Activated T-cell treated with anti-CD3 and anti-CD28 coated beads for 1 hour (primary cell): ENCODE data around the gene WDR35.
A peak's percentile ranks its signal among the peaks of the same experiment; 100 is the strongest.

Experiments used
- DNase-seq: peaks from one replicate; pipeline ENCODE4 v3.0.0-alpha.2; 2020; ENCODE audit warnings: low read depth

The WDR35 gene

GRCh38 chr2:19989667-19990415 is at the start of gene WDR35:
Gene WDR35 (minus strand): TSS chr2:19990105. CDS start chr2:19990015, 90 bp downstream.
- DNase-seq, result peak; percentile 91

- DNase-seq, result no peak
These were observed 47.8 kb upstream of the WDR35 start for GRCh38 chr2:20037660-20038059.

GRCh38 chr2:20035955-20036666 is 46.2 kb upstream of the WDR35 start:
- DNase-seq, result no peak

GRCh38 chr2:20034821-20035220 is 44.9 kb upstream of the WDR35 start:
- DNase-seq, result no peak

GRCh38 chr2:20034218-20034617 is 44.3 kb upstream of the WDR35 start:
- DNase-seq, result no peak

- no peak for DNase-seq
These were observed 43.4 kb upstream of the WDR35 start for GRCh38 chr2:20033322-20033721.

- DNase-seq, result no peak
These were observed 40.3 kb upstream of the WDR35 start for GRCh38 chr2:20030224-20030623.

- no peak for DNase-seq
These were observed 38.0 kb upstream of the WDR35 start for GRCh38 chr2:20027705-20028434.

- no peak for DNase-seq
These were observed 37.4 kb upstream of the WDR35 start for GRCh38 chr2:20027260-20027677.

- no peak for DNase-seq
These were observed 35.3 kb upstream of the WDR35 start for GRCh38 chr2:20025065-20025786.

GRCh38 chr2:20023688-20024087 is 33.8 kb upstream of the WDR35 start:
- no peak for DNase-seq

- DNase-seq, result no peak
These were observed 31.6 kb upstream of the WDR35 start for GRCh38 chr2:20021405-20022009.

- DNase-seq, result no peak
These were observed 29.8 kb upstream of the WDR35 start for GRCh38 chr2:20019747-20020146.

GRCh38 chr2:20018601-20019152 is 28.8 kb upstream of the WDR35 start:
- no peak for DNase-seq

GRCh38 chr2:20016346-20016745 is 26.4 kb upstream of the WDR35 start:
- DNase-seq, result no peak

- no peak for DNase-seq
These were observed 25.7 kb upstream of the WDR35 start for GRCh38 chr2:20015482-20016083.

GRCh38 chr2:20013126-20013849 is 23.4 kb upstream of the WDR35 start:
- DNase-seq, result no peak

GRCh38 chr2:20012282-20013125 is 22.6 kb upstream of the WDR35 start, which contains the start of gene MATN3:
Gene MATN3 (minus strand): TSS chr2:20012668. CDS start chr2:20012631, 37 bp downstream.
- DNase-seq, result no peak

GRCh38 chr2:20012032-20012281 is 22.1 kb upstream of the WDR35 start:
- DNase-seq, result no peak
